GM23338 (cell line): Measurements from ENCODE around the gene IMMP2L. TPM values are rescaled to one million over a fixed set of nuclear protein-coding genes. Genes with fewer than 3 reads are reported as not detected.

ENCODE experiments used
- ATAC-seq: fragments of 200-7000 bp; cut with Tn5 transposase; 3 replicates; pipeline ENCODE4 v1.9.1; 2020
- DNase-seq: peaks from one replicate; pipeline ENCODE4 v3.0.0-alpha.2; 2015; ENCODE audit warnings: low spot score
- H2AFZ ChIP-seq: fragments of 200-600 bp; sonication (generic); 2 replicates; pipeline ENCODE4 v1.8.0; 2016; ENCODE audit warnings: antibody characterized with exemption, mild to moderate bottlenecking, moderate library complexity
- H3F3A ChIP-seq: fragments of 200-600 bp; sonication (generic); replicated peaks from 2 replicates; pipeline ENCODE4 v1.8.0; 2017; ENCODE audit warnings: antibody characterized with exemption, mixed run types, low read depth
- H3K27ac ChIP-seq: fragments of 200-600 bp; sonication (generic); 2 replicates; pipeline ENCODE4 v1.6.1; 2016; ENCODE audit warnings: low read depth
- H3K27me3 ChIP-seq: fragments of 200-600 bp; sonication (generic); 2 replicates; pipeline ENCODE4 v1.8.0; 2016; ENCODE audit warnings: mild to moderate bottlenecking, mixed run types, moderate library complexity; ENCODE audit not compliant: insufficient read depth
- H3K36me3 ChIP-seq: fragments of 200-600 bp; sonication (generic); 2 replicates; pipeline ENCODE4 v1.8.0; 2016; ENCODE audit warnings: mild to moderate bottlenecking; ENCODE audit not compliant: insufficient read depth
- H3K4me1 ChIP-seq: fragments of 200-600 bp; sonication (generic); 2 replicates; pipeline ENCODE4 v1.8.0; 2016; ENCODE audit warnings: mild to moderate bottlenecking, moderate library complexity; ENCODE audit not compliant: insufficient read depth
- H3K4me2 ChIP-seq: fragments of 200-600 bp; sonication (generic); 2 replicates; pipeline ENCODE4 v1.7.1; 2017; ENCODE audit warnings: mixed run types
- H3K4me3 ChIP-seq: fragments of 200-600 bp; sonication (generic); 2 replicates; pipeline ENCODE4 v1.6.1; 2016; ENCODE audit warnings: mixed run types
- H3K79me2 ChIP-seq: fragments of 200-600 bp; sonication (generic); replicated peaks from 2 replicates; pipeline ENCODE4 v1.8.0; 2017; ENCODE audit warnings: mild to moderate bottlenecking; ENCODE audit not compliant: insufficient read depth
- H3K9me2 ChIP-seq: fragments of 200-600 bp; sonication (generic); 2 replicates; pipeline ENCODE4 v1.8.0; 2017; ENCODE audit not compliant: insufficient read depth
- H4K20me1 ChIP-seq: fragments of 200-600 bp; sonication (generic); replicated peaks from 2 replicates; pipeline ENCODE4 v1.8.0; 2017; ENCODE audit warnings: mild to moderate bottlenecking; ENCODE audit not compliant: insufficient read depth
- H3K27ac Mint-ChIP-seq: 2 replicates; pipeline ENCODE4 v1.8.0; 2020; ENCODE audit warnings: inconsistent platforms, mild to moderate bottlenecking, moderate library complexity, mixed read lengths
- H3K27me3 Mint-ChIP-seq: 3 replicates; pipeline ENCODE4 v1.8.0; 2022; ENCODE audit warnings: low read depth, mild to moderate bottlenecking, moderate library complexity, mixed read lengths, inconsistent platforms; ENCODE audit not compliant: insufficient read depth, poor library complexity
- H3K36me3 Mint-ChIP-seq: 3 replicates; pipeline ENCODE4 v1.8.0; 2021; ENCODE audit warnings: low read depth, mild to moderate bottlenecking, inconsistent platforms, moderate library complexity, mixed read lengths
- H3K4me1 Mint-ChIP-seq: 3 replicates; pipeline ENCODE4 v1.8.0; 2020; ENCODE audit warnings: mild to moderate bottlenecking, inconsistent platforms, mixed read lengths
- H3K4me3 Mint-ChIP-seq: 3 replicates; pipeline ENCODE4 v1.8.0; 2021; ENCODE audit warnings: moderate library complexity, mild to moderate bottlenecking, inconsistent platforms, mixed read lengths
- H3K9me3 Mint-ChIP-seq: 3 replicates; pipeline ENCODE4 v1.8.0; 2020; ENCODE audit warnings: moderate library complexity, mild to moderate bottlenecking, inconsistent platforms, mixed read lengths
- CREB1 ChIP-seq: fragments of 250-450 bp; sonication (Bioruptor Pico); IDR thresholded peaks from 2 replicates; pipeline ENCODE4 v1.5.0; 2020; ENCODE audit warnings: low read depth, mild to moderate bottlenecking, moderate library complexity
- ETS1 ChIP-seq: IDR thresholded peaks from 2 replicates; pipeline ENCODE4 v1.6.1; 2016; ENCODE audit warnings: antibody characterized with exemption
- JUNB ChIP-seq: IDR thresholded peaks from one replicate; pipeline ENCODE4 v1.6.1; 2016; ENCODE audit warnings: antibody characterized with exemption; ENCODE audit not compliant: unreplicated experiment
- NANOG ChIP-seq: IDR thresholded peaks from 2 replicates; pipeline ENCODE4 v1.6.1; 2016; ENCODE audit warnings: antibody characterized with exemption, borderline replicate concordance
- STAT1 ChIP-seq: IDR thresholded peaks from one replicate; pipeline ENCODE4 v1.6.1; 2016; ENCODE audit warnings: antibody characterized with exemption; ENCODE audit not compliant: unreplicated experiment
- ZNF114 ChIP-seq: fragments of 250-450 bp; sonication (Bioruptor Pico); IDR thresholded peaks from 2 replicates; pipeline ENCODE4 v1.5.0; 2020; ENCODE audit warnings: mild to moderate bottlenecking, moderate library complexity
- ZNF331 ChIP-seq: fragments of 250-450 bp; sonication (Bioruptor Pico); IDR thresholded peaks from 2 replicates; pipeline ENCODE4 v1.5.0; 2020; ENCODE audit warnings: low read depth, mild to moderate bottlenecking, moderate library complexity
- ZNF462 ChIP-seq: fragments of 250-450 bp; sonication (Bioruptor Pico); IDR thresholded peaks from 2 replicates; pipeline ENCODE4 v1.5.0; 2020; ENCODE audit warnings: mild to moderate bottlenecking, moderate library complexity
- polyA plus RNA-seq: library from polyadenylated mRNA; unstranded; fragments of >200 nt; fragmentation: Nextera tagmentation; extraction: Ambion mirVana; gene quantifications from 2 replicates; pipeline ENCODE4 v1.2.1, GENCODE V29; 2016
- total RNA-seq: library from RNA; depleted of rRNA; stranded (reverse); fragments of >200 nt; shearing (Covaris generic); gene quantifications from 2 replicates; pipeline ENCODE4 v1.2.3, GENCODE V29; 2014

Gene IMMP2L
- total and polyA plus RNA-seq, 2 experiments from 2014 or later, result 7.3 to 14.0 TPM

GRCh38 chr7:110647266-110647665 is 915.0 kb downstream of the IMMP2L start (continued):
- TF ChIP-seq ZNF462 (CRISPR knock-in tag) (no peak), ZNF114 (CRISPR knock-in tag) (no peak), JUNB (no peak)

GRCh38 chr7:110646804-110647203 is 915.5 kb downstream of the IMMP2L start:
- Histone ChIP-seq H3K4me3 (no peak overlapping the region), H3F3A (no peaks in the 10 kb centered on the region), H3K79me2 (no peaks in the 10 kb centered on the region), H4K20me1 (no peaks in the 10 kb centered on the region), H3K4me2 (no peak overlapping the region), H2AFZ (no peak overlapping the region), H3K36me3 (no peaks in the 10 kb centered on the region), H3K4me1 (peaks cover 5% of the 10 kb centered on the region; the same call in 1 of the 2 replicates), H3K27ac (no peak overlapping the region), H3K27me3 (no peaks in the 10 kb centered on the region), H3K9me2 (no peaks in the 10 kb centered on the region)
- Mint-ChIP-seq H3K27me3 (no peaks in the 10 kb centered on the region), H3K9me3 (no peaks in the 10 kb centered on the region), H3K36me3 (no peaks in the 10 kb centered on the region), H3K4me3 (no peak overlapping the region), H3K4me1 (peaks cover 14% of the 10 kb centered on the region), H3K27ac (no peak overlapping the region)
- TF ChIP-seq ETS1, result no peak
- TF ChIP-seq ZNF114 (CRISPR knock-in tag), result no peak
- TF ChIP-seq CREB1 (CRISPR knock-in tag), result no peak
- TF ChIP-seq ZNF462 (CRISPR knock-in tag), result no peak
- TF ChIP-seq ZNF331, result no peak
- TF ChIP-seq STAT1, result no peak
- no peak for TF ChIP-seq NANOG
- no peak for DNase-seq
- no peak for ATAC-seq
